Left ventricle myocardium inferior (tissue), 1 donor: Measurements from ENCODE around the gene IQCN. TPM values are rescaled to one million over a fixed set of nuclear protein-coding genes. Genes with fewer than 3 reads are reported as not detected.

ENCODE experiments used
- DNase-seq: peaks from one replicate; pipeline ENCODE4 v3.0.0-alpha.2; 2020
- H3K27ac ChIP-seq: fragments of 200-600 bp; replicated peaks from 2 replicates; pipeline ENCODE4 v1.8.0; 2021
- H3K27me3 ChIP-seq: fragments of 200-600 bp; 2 replicates; pipeline ENCODE4 v1.8.0; 2021; ENCODE audit warnings: low read depth
- H3K36me3 ChIP-seq: fragments of 200-600 bp; 2 replicates; pipeline ENCODE4 v1.8.0; 2021
- H3K4me1 ChIP-seq: fragments of 200-600 bp; 2 replicates; pipeline ENCODE4 v1.8.0; 2021
- H3K4me3 ChIP-seq: fragments of 200-600 bp; 2 replicates; pipeline ENCODE4 v1.8.0; 2021; ENCODE audit warnings: mild to moderate bottlenecking, moderate library complexity
- H3K9me3 ChIP-seq: fragments of 200-600 bp; replicated peaks from 2 replicates; pipeline ENCODE4 v1.8.0; 2021
- intact Hi-C: fragments of 100-400 bp; cut with micrococcal nuclease; formaldehyde crosslinking; loops from one replicate; pipeline ENCODE4 v1.11.0; 2022
- total RNA-seq: library from RNA; stranded (reverse); fragmentation: NEBNext Ultra II Directional; extraction: Animal tissue kit (Norgen Biotek cat#: 25700); gene quantifications from one replicate; pipeline ENCODE4 v1.2.1, GENCODE V29; 2021
- TF ChIP-seq, protein P1 (sequence below): fragments of 200-600 bp; IDR thresholded peaks from 2 replicates; pipeline ENCODE4 v1.8.0; 2021; ENCODE audit warnings: antibody characterized with exemption, mild to moderate bottlenecking, borderline replicate concordance
- donor health status: DM: no; HTN: yes; CAD: no; lungs with severe emphysema.

Gene IQCN
- total RNA-seq, 1 donor from 2014 or later, result 0.49 TPM

DNA sequence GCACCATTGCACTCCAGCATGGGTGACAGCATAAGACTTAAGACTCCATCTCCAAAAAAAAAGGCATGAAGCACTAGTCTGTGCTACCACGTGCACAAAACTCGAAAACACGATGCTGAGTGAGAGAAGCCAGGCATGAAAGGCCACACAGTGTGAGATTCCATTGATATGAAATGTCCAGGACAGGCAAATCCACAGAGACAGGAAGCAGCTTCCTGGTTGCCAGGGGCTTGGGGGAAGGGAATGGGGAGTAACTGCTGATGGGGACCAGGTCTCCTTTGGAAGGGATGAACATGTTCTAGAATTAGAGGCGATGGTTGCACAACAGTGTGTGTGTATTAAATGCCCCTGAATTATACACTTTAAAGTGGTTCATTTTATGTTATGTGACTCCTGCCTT lies 23.1 kb upstream of the IQCN start:
- Histone ChIP-seq H3K9me3 (no peaks in the 10 kb centered on the region), H3K27me3 (no peaks in the 10 kb centered on the region), H3K4me3 (no peak overlapping the region), H3K4me1 (peaks cover 38% of the 10 kb centered on the region), H3K36me3 (no peaks in the 10 kb centered on the region), H3K27ac (peak overlapping the region; percentile 12)
- TF ChIP-seq, protein P1, sequence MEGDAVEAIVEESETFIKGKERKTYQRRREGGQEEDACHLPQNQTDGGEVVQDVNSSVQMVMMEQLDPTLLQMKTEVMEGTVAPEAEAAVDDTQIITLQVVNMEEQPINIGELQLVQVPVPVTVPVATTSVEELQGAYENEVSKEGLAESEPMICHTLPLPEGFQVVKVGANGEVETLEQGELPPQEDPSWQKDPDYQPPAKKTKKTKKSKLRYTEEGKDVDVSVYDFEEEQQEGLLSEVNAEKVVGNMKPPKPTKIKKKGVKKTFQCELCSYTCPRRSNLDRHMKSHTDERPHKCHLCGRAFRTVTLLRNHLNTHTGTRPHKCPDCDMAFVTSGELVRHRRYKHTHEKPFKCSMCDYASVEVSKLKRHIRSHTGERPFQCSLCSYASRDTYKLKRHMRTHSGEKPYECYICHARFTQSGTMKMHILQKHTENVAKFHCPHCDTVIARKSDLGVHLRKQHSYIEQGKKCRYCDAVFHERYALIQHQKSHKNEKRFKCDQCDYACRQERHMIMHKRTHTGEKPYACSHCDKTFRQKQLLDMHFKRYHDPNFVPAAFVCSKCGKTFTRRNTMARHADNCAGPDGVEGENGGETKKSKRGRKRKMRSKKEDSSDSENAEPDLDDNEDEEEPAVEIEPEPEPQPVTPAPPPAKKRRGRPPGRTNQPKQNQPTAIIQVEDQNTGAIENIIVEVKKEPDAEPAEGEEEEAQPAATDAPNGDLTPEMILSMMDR, result no peak
- no peak for DNase-seq
- intact Hi-C loops, result no loop called here

DNA sequence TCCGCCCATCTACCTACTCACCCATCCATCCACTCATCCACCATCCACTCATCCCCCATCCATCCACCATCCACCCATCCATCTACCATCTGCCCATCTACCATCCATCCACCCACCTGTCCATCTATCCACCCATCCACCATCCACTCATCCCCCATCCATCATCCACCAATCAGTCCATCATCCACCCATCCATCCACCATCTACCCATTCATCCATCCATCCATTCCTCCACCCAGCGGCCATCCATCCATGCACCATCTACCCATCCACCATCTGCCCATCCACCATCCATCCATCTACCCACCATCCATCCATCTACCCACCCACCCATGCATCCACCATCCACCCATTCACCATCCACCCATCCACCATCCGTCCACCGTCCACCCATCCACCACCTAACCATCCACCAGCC lies 20.8 kb upstream of the IQCN start:
- Histone ChIP-seq H3K27me3 (no peaks in the 10 kb centered on the region), H3K36me3 (no peaks in the 10 kb centered on the region), H3K4me1 (peaks cover 39% of the 10 kb centered on the region), H3K27ac (no peak overlapping the region), H3K9me3 (no peaks in the 10 kb centered on the region), H3K4me3 (no peak overlapping the region)
- intact Hi-C loops, result no loop called here
- no peak for DNase-seq
- TF ChIP-seq, protein P1, result no peak

DNA sequence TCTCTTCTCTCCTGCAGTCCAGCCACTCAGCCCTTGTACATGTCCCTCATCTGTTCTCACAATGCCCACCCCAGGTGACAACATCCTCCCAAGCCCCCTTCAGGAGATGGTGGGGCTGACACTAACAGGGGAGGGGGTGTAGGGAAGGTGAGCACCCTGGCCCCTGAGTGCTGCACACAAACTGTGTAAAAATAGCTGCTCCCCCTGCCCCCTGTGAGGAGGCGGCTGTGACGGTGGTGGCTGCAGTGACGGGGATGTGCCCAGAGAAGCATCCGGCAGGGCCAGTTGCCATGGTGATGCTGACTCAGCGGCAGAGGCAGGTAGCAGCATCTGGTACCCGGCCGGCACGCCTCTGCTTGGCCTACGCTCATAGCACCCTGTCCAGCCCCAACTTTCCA lies 20.2 kb upstream of the IQCN start:
- H3K4me1 ChIP-seq, result peaks cover 43% of the 10 kb centered on the region
- no peaks in the 10 kb centered on the region for H3K9me3 ChIP-seq
- H3K27me3 ChIP-seq, result no peaks in the 10 kb centered on the region
- H3K36me3 ChIP-seq, result no peaks in the 10 kb centered on the region
- TF ChIP-seq, protein P1, result no peak
- intact Hi-C loops, result no loop called here
- no peak for DNase-seq
- H3K27ac ChIP-seq, result peak overlapping the region; percentile 98
- no peak overlapping the region for H3K4me3 ChIP-seq

DNA sequence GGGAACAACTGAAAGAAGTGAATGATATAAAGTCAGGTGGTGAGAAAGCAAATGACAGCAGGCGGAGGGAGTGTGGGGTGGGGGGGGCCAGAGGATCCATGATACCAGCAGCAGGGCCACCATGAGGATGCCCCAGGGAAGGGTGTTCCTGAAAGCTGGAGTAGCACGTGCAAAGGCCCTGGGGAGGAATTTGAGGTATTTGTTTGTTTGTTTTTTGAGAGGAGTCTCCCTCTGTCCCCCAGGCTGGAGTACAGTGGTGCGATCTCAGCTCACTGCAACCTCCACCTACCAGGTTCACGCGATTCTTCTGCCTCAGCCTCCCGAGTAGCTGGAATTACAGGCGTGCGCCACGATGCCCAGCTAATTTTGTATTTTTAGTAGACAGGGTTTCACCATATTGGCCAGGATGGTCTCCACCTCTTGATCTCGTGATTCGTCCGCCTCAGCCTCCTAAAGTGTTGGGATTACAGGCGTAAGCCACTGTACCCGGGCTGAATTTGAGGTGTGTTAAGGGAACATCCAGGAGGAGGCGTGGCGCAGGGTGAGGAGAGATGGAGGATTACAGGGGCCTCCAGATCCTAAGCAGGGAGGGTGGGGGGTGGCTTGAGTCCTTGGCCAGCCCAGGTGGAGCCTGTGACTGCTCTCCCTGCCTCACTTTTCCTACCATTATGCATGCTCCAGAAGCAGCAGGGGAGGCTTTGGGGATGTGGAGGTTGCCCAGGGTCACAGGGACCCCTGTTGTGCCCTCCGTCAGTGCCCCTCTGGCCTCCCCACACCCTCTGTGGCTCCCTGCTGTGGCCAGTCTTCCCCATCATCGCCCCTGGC lies 19.6 kb upstream of the IQCN start:
- intact Hi-C loops, result no loop called here

DNA sequence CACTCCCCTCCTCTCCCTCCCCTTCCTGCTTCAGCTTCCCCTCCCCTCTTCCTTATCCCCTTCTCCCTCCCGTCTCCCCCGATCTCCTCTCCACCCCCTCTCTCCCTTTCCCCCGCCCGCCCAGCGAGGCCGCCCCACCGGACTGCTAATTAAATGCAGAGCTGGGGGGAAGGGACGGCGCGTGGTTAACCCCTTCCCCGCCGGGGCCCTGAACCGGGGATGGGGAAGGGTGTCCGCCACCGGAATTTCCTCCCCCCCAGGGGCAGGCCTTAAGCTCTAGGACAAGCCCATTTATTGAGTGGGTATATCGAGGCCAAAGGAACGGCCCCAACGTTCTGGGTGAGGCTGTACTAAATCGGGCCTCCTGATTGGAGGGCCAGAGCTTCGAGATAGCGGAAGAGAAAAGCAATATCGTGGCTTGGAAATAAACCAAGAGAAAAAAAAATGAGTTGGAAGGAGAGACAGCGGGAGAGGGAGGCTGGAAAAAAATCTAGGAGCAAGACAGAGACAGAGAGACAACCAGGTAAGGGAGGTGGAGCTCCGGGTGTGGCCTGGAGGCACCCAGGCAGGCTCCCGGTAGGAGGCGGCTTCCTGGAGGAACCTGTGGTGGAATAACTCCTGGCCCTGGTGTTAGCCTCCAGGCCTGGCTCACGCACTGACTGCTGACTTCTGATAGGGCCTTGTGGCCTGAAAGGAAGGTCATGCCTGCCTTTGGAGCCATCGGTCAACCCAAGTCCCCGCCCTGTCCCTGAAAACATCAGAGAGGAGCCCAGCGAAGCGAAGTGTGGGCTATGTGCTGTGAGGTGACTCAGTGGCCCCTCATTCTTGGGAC lies 18.8 kb upstream of the IQCN start:
- Histone ChIP-seq H3K4me1 (peaks cover 43% of the 10 kb centered on the region), H3K27ac (peak overlapping the region; percentile 98), H3K4me3 (peak overlapping the region; percentile 74), H3K36me3 (no peaks in the 10 kb centered on the region), H3K27me3 (no peaks in the 10 kb centered on the region), H3K9me3 (no peaks in the 10 kb centered on the region)
- peak; percentile 91 for DNase-seq
- TF ChIP-seq, protein P1, result no peak
- intact Hi-C loops, result no loop called here

More for the DNA sequence above, 19.6 kb upstream of the IQCN start:
- peak overlapping the region; percentile 98 for H3K27ac ChIP-seq
- H3K9me3 ChIP-seq, result no peaks in the 10 kb centered on the region
- DNase-seq, result peak; percentile 24
- H3K36me3 ChIP-seq, result no peaks in the 10 kb centered on the region
- TF ChIP-seq, protein P1, result no peak
- H3K4me1 ChIP-seq, result peaks cover 43% of the 10 kb centered on the region
- H3K27me3 ChIP-seq, result no peaks in the 10 kb centered on the region
- H3K4me3 ChIP-seq, result peak overlapping the region; percentile 74
